Astrocyte (in vitro differentiated cells and primary cell): ENCODE results near the gene CCSER1.

Experiments used
- CTCF ChIP-seq: IDR thresholded peaks from 2 replicates; pipeline ENCODE4 v1.5.1; 2011; ENCODE audit warnings: low read depth, mild to moderate bottlenecking, inconsistent platforms, low read length, moderate library complexity; ENCODE audit not compliant: insufficient read depth
- EZH2 ChIP-seq: IDR thresholded peaks from 2 replicates; pipeline ENCODE4 v1.6.1; 2012; ENCODE audit warnings: mild to moderate bottlenecking, low read length, inconsistent platforms; ENCODE audit not compliant: insufficient read depth

- TF ChIP-seq CTCF = no peak
- no peak for TF ChIP-seq EZH2
These were observed 1464.9 kb downstream of the CCSER1 start for GRCh38 chr4:91592125-91592524.
